ENCODE results near the gene CXXC4.

- TF ChIP-seq CTCF (IDR thresholded peaks at IDR 0.05; ENCODE audit: poor library complexity): no peak
- TF ChIP-seq EZH2phosphoT487 (IDR thresholded peaks at IDR 0.05; ENCODE audit: low read depth, severe bottlenecking, unreplicated experiment): no peak
- TF ChIP-seq EZH2 (IDR thresholded peaks at IDR 0.05; ENCODE audit: borderline replicate concordance): no peak
These were observed 69.7 kb downstream of the CXXC4 start for GRCh38 chr4:104424989-104425388.
